Heart left ventricle (tissue), 16 donors: ENCODE measurements around the gene ZNF512B. TPM values are rescaled to one million over a fixed set of nuclear protein-coding genes. Genes with fewer than 3 reads are reported as not detected.

Source experiments
- ATAC-seq, 4 donors: fragments of 200-7000 bp; cut with Tn5 transposase; one replicate each; pipeline ENCODE4 v1.9.1; 2020 to 2022; ENCODE audit warnings: moderate library complexity in 4 of 4, mild to moderate bottlenecking in 3 of 4, moderate number of reproducible peaks in 1 of 4
- DNase-seq, 5 donors: peaks; one replicate each; pipeline ENCODE4 v3.0.0-alpha.2; 2020
- H3K27ac ChIP-seq, 12 donors: fragments of 200-600 bp; sonication (generic) in 4 of 12; one replicate each; pipeline versions ENCODE4 v1.5.0 to v1.8.0; 2016 to 2022; ENCODE audit warnings: mild to moderate bottlenecking in 2 of 12
- H3K27me3 ChIP-seq, 9 donors: fragments of 200-600 bp; sonication (generic) in 2 of 9; one replicate each; pipeline versions ENCODE4 v1.5.1 to v1.8.0; 2016 to 2022; ENCODE audit warnings: mild to moderate bottlenecking in 3 of 9
- H3K36me3 ChIP-seq, 9 donors: fragments of 200-600 bp; sonication (generic) in 2 of 9; one replicate each; pipeline versions ENCODE4 v1.5.0 to v1.8.0; 2018 to 2022; ENCODE audit warnings: mild to moderate bottlenecking in 2 of 9
- H3K4me1 ChIP-seq, 12 donors: fragments of 200-600 bp; sonication (generic) in 4 of 12; one replicate each; pipeline versions ENCODE4 v1.5.0 to v1.8.0; 2016 to 2022; ENCODE audit warnings: mild to moderate bottlenecking in 3 of 12
- H3K4me3 ChIP-seq, 12 donors: fragments of 200-600 bp; sonication (generic) in 4 of 12; one replicate each; pipeline versions ENCODE4 v1.5.0 to v1.8.0; 2017 to 2022; ENCODE audit warnings: mild to moderate bottlenecking in 9 of 12, moderate library complexity in 4 of 12
- H3K9me3 ChIP-seq, 12 donors: fragments of 200-600 bp; sonication (generic) in 4 of 12; one replicate each; pipeline versions ENCODE4 v1.5.0 to v1.8.0; 2016 to 2022; ENCODE audit warnings: mild to moderate bottlenecking in 1 of 12
- CTCF ChIP-seq, 12 donors: fragments of 200-600 bp; sonication (generic) in 4 of 12; IDR thresholded peaks; one replicate each; pipeline versions ENCODE4 v1.5.0 to v1.8.0; 2018 to 2022; ENCODE audit warnings: antibody characterized with exemption in 12 of 12, mild to moderate bottlenecking in 5 of 12
- POLR2A ChIP-seq, 2 donors: fragments of 450-650 bp; IDR thresholded peaks; one replicate each; pipeline ENCODE4 v1.6.1; 2017; ENCODE audit warnings: antibody characterized with exemption in 2 of 2, mild to moderate bottlenecking in 2 of 2, moderate library complexity in 2 of 2
- WGBS, 4 donors: extraction: QIAGEN DNeasy Blood & Tissue Kit in 2 of 4; methylation state at CpG; one replicate each; pipeline versions ENCODE4 v1.1.5 to v1.1.7; 2013 to 2018; 5-methylcytosine and 5-hydroxymethylcytosine counted together
- intact Hi-C, 10 donors: fragments of 100-400 bp; cut with DNase I; formaldehyde crosslinking; loops; one replicate each; pipeline versions ENCODE4 v1.11.1 to v1.14.2; 2022
- polyA plus RNA-seq, 2 donors: library from polyadenylated mRNA; stranded (reverse); fragments of 200-250 nt; gene quantifications; one replicate each; pipeline ENCODE4 v1.2.3, GENCODE V29; 2013
- total RNA-seq, 9 donors: library from RNA; depleted of rRNA in 2 of 9; stranded (reverse); fragments of >200 nt in 2 of 9; fragmentation: NEBNext Ultra II Directional in 3 of 9; extraction: Animal tissue kit (Norgen Biotek cat#: 25700) in 3 of 9; gene quantifications; one replicate each; pipeline versions ENCODE4 v1.1.0 to v1.2.4, GENCODE V29; 2016 to 2023
- donor health status: ischemic (EF 13 %, LVEDD 7.1; RV severe dilation, severe dysfunction).
- donor health status: healthy with polysubstance abuse.
- donor health status: DM: no; HTN: yes; CAD: no.
- donor health status: DM: no; HTN: no; CAD: no.
- donor health status: ischemic (EF 25% LVEDD 6.9; RV normal size, moderate dysfunction).
- donor health status: ischemic (EF 25% LVEDD 5.7; RV mildly dilated, moderate dysfunction).
- donor health status: healthy.
- donor health status: DM: yes; HTN: yes; CAD: no.
- donor health status: ischemic (EF 35%, LVEDD 5.7; RV mildly dilated, moderate dysfunction).
- donor health status: nonischemic (EF 11% LVEDD 7.7; RV severe dilation, severe dysfunction).
- donor health status: DM: yes; HTN: yes; CAD: no.
- donor health status: PGD.
- donor health status: ischemic (EF 29% LVEDD 5.4; RV normal size, mild dysfunction).
- donor health status: nonischemic (EF 23%, LVEDD 6.1; RV moderate dilation, normal function).

The ZNF512B gene
- total and polyA plus RNA-seq, 11 donors = 7.3 to 15.9 (median 12.0) TPM

GRCh38 chr20:63951398-63952209 lies 18.1 kb downstream of the ZNF512B start:
- DNase-seq = peak in 4 of 5 donors; percentile 62 to 75 (median 66)
- Histone ChIP-seq H3K27ac (peak overlapping the region; percentile 81 to 98 (median 92)), H3K36me3 (peaks cover 0 to 4% (median 0%) of the 10 kb centered on the region in 9 donors), H3K9me3 (no peaks in the 10 kb centered on the region), H3K4me1 (peaks cover 4 to 92% (median 79%) of the 10 kb centered on the region in 12 donors), H3K4me3 (peak overlapping the region in 7 of 12 donors; percentile 12 to 52 (median 21)), H3K27me3 (no peaks in the 10 kb centered on the region)
- ATAC-seq = peak; percentile 2 to 35 (median 21)
- 47 to 63% (median 50%) methylated on average over 7 to 17 of the region's 17 CpGs for WGBS, 4 donors
- TF ChIP-seq CTCF (IDR thresholded peaks at IDR 0.05) (no peak), POLR2A (IDR thresholded peaks at IDR 0.05) (no peak)
- intact Hi-C loops = no loop called here

DNA sequence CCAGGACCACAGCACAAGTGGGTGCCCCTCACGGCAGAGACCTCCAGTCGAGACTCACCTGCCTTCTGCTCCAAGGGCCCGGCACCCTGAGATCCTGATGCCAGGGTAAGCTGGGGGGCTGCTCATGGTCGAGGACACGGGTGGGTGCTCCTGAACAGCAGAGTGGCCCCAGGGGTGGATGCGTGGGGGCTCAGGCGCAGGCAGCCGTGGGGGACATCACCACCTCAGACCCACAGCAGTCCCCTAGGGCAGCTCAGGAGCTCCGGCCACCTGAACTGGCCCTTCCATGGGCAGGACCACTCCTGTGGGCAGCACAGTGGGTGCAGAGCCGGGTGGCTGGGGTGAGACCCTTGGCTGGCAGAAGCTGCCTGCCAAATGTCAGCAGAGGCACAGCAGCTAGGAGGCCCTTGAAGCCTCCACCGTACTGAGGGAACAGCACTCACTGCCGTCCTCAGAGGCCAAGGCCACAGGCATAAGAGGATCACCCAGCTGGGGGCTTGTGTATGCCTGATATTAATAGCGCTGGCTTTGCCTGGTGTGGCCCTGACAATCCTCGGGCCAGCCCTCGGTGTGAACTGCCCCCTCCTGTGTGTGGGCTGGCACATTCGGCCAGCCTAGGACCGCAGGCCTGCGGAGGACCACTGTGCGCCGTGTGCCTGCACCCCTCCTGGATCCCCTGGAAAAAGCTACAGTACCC lies 18.9 kb downstream of the ZNF512B start:
- WGBS, 4 donors = 45 to 67% (median 53%) methylated on average over 5 to 20 of the region's 20 CpGs
- peak overlapping the region in 11 of 12 donors; percentile 4 to 52 (median 34) for H3K4me3 ChIP-seq

DNA sequence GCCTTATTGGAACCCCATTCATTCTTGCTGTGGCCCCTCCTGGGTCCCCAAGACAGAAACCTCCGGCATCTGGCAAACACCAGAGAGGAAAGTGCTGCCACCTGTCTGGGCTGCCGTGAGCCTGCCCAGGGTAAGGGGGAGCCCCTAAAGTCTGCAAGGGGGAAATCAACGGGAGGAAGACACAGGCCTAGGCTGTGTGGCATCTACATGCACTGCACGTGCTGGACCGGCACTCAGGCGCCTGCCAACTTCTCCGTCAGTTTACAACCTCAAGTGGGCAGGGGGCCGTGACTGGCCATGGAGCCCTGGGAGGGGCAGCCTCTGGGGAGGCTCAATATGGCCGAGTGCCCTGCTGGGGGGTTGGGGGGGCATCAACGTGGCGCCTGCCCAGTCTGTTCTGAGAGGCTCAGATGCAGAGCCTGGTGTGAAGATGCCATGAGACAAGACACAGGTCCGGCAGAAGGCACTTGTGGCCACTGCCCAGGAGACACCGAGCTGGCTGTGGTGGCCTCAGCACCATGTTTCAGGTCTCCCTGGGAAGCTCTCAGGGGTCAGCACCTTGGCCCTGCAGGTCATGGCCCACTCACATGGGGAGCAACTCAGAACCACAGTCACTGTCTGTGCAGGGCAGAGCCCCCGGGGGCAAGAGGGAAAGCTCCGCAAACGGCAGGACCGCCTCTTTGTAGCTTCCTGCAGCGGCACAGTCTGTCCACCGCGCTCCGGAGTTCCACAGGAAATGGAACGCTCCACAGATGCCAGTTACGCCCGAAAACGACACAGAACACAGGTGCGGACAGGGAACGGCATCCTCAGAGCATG lies 21.9 kb downstream of the ZNF512B start:
- DNase-seq = peak in 4 of 5 donors; percentile 17 to 62 (median 29)
- Histone ChIP-seq H3K4me1 (peaks cover 4 to 91% (median 71%) of the 10 kb centered on the region in 12 donors), H3K27ac (peak overlapping the region; percentile 11 to 98 (median 80)), H3K27me3 (no peaks in the 10 kb centered on the region), H3K4me3 (peak overlapping the region in 2 of 12 donors; percentile 11 to 17), H3K36me3 (peaks cover 0 to 40% (median 35%) of the 10 kb centered on the region in 9 donors), H3K9me3 (no peaks in the 10 kb centered on the region)
- no peak for ATAC-seq
- TF ChIP-seq CTCF (IDR thresholded peaks at IDR 0.05) (peak in 1 of 12 donors; percentile 12), POLR2A (IDR thresholded peaks at IDR 0.05) (no peak)
- 30 to 53% (median 36%) methylated on average over 27 of the region's 27 CpGs for WGBS, 4 donors
- intact Hi-C loops = no loop called here

More for the DNA sequence above, 18.9 kb downstream of the ZNF512B start:
- Histone ChIP-seq H3K27ac (peak overlapping the region; percentile 81 to 98 (median 92)), H3K4me1 (peaks cover 4 to 98% (median 82%) of the 10 kb centered on the region in 12 donors), H3K27me3 (no peaks in the 10 kb centered on the region), H3K9me3 (no peaks in the 10 kb centered on the region), H3K36me3 (peaks cover 0 to 10% (median 5%) of the 10 kb centered on the region in 9 donors)
- intact Hi-C loops = no loop called here
- DNase-seq = peak; percentile 58 to 83 (median 66)
- TF ChIP-seq POLR2A (IDR thresholded peaks at IDR 0.05) (no peak), CTCF (IDR thresholded peaks at IDR 0.05) (no peak)
- ATAC-seq = peak; percentile 22 to 57 (median 44)
